ENCODE measurements around the gene KCNMA1.
"Not testable (repeated sequence)": the region's sequence is repeated elsewhere in the genome, so short reads cannot be mapped to it uniquely, and the experiment has no call there.

KCNMA1 gene

DNA sequence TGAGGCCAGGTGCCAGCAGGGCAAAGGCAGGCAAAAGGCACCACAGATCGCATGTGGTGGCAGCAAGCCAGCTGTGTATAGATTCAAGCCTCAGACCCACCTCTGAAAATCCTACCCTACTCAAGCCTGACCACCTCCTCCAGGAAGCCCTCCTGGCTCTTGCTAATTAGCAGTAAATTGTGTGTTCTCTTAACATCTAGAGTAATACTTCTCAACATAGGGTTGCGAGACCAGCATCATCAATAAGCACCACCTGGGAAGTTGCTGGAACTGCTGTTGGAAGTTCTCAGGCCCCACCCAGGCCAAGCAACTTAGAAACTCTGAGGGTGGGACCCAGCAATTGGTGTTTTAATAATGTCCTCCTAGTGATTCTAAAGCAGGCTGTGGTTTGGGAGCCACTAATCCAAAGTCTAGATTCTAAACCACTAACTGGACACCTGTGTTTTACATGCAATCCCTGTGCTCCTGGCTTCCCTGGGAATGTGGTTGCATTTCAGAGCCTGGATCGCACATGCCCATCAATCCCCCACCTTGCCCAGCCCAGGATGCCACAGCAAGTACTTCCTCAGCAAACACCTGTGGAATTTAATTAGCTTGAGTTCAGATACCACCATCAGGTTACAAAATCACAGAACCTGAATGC, 46.2 kb downstream of the KCNMA1 start:
- FAIRE-seq (no peak), DNase-seq (ENCODE audit: insufficient read length, low spot score) (no peak)
- TF ChIP-seq, protein P1, sequence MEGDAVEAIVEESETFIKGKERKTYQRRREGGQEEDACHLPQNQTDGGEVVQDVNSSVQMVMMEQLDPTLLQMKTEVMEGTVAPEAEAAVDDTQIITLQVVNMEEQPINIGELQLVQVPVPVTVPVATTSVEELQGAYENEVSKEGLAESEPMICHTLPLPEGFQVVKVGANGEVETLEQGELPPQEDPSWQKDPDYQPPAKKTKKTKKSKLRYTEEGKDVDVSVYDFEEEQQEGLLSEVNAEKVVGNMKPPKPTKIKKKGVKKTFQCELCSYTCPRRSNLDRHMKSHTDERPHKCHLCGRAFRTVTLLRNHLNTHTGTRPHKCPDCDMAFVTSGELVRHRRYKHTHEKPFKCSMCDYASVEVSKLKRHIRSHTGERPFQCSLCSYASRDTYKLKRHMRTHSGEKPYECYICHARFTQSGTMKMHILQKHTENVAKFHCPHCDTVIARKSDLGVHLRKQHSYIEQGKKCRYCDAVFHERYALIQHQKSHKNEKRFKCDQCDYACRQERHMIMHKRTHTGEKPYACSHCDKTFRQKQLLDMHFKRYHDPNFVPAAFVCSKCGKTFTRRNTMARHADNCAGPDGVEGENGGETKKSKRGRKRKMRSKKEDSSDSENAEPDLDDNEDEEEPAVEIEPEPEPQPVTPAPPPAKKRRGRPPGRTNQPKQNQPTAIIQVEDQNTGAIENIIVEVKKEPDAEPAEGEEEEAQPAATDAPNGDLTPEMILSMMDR (IDR thresholded peaks at IDR 0.05; ENCODE audit: insufficient read depth, missing control alignments) = no peak

- FAIRE-seq (no peak), DNase-seq (ENCODE audit: insufficient read length, low spot score) (no peak)
- TF ChIP-seq, protein P1 (IDR thresholded peaks at IDR 0.05; ENCODE audit: insufficient read depth, missing control alignments) = no peak
These were observed 47.0 kb downstream of the KCNMA1 start for GRCh38 chr10:77590344-77591237.

DNA sequence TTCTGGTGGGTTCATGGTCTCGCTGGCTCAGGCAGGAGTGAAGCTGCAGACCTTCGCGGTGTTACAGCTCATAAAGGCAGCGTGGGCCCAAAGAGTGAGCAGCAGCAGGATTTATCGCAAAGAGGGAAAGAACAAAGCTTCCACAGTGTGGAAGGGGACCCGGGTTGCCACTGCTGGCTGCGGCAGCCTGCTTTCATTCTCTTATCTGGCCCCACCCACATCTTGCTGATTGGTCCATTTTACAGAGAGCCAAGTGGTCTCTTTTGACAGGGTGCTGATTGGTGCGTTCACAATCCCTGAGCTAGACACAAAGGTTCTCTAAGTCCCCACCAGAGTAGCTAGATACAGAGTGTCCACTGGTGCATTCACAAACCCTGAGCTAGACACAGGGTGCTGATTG, 47.9 kb downstream of the KCNMA1 start:
- not testable (repeated sequence) for FAIRE-seq; DNase-seq (ENCODE audit: insufficient read length, low spot score)

GRCh38 chr10:77588886-77589285, 48.7 kb downstream of the KCNMA1 start:
- TF ChIP-seq, protein P1 (IDR thresholded peaks at IDR 0.05; ENCODE audit: insufficient read depth, missing control alignments) = no peak
- FAIRE-seq (no peak), DNase-seq (ENCODE audit: insufficient read length, low spot score) (no peak)

- TF ChIP-seq, protein P1 (IDR thresholded peaks at IDR 0.05; ENCODE audit: insufficient read depth, missing control alignments) = no peak
- FAIRE-seq = no peak
- no peak for DNase-seq (ENCODE audit: insufficient read length, low spot score)
These were observed 50.2 kb downstream of the KCNMA1 start for GRCh38 chr10:77587416-77587790.

GRCh38 chr10:77586719-77587415, 50.7 kb downstream of the KCNMA1 start:
- DNase-seq (ENCODE audit: insufficient read length, low spot score) (no peak), FAIRE-seq (no peak)
- TF ChIP-seq, protein P1 (IDR thresholded peaks at IDR 0.05; ENCODE audit: insufficient read depth, missing control alignments) = no peak

- FAIRE-seq (no peak), DNase-seq (ENCODE audit: insufficient read length, low spot score) (no peak)
- TF ChIP-seq, protein P1 (IDR thresholded peaks at IDR 0.05; ENCODE audit: insufficient read depth, missing control alignments) = no peak
These were observed 52.7 kb downstream of the KCNMA1 start for GRCh38 chr10:77584938-77585337.

Data from D721Med (cell line).